GM10847 (cell line): ENCODE measurements around the gene KLHL22.

ENCODE experiments used
- POLR2A ChIP-seq: IDR thresholded peaks from 2 replicates; pipeline ENCODE4 v1.6.1; 2011; ENCODE audit not compliant: insufficient read length; ENCODE audit errors: extremely low read depth

Gene KLHL22

DNA sequence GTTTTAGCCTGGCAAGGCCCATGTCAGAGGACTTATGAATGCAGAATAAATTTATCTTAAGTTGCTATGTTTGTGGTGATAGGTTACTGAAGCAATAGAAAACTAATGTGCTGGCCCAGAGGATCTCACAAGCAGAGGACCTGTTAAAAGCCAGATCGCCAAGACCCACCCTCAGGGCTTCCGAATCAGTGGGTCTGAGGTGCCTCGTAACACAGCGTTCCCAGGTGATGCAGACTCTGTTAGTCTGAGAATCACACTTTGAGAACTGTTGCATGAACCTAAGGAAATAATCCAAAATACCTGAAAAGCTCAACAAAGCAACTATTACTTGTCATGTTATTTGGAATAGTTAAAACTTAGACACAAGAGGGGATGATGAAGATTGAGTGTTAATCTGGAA is 51.3 kb downstream of the KLHL22 start:
- TF ChIP-seq POLR2A = no peak

DNA sequence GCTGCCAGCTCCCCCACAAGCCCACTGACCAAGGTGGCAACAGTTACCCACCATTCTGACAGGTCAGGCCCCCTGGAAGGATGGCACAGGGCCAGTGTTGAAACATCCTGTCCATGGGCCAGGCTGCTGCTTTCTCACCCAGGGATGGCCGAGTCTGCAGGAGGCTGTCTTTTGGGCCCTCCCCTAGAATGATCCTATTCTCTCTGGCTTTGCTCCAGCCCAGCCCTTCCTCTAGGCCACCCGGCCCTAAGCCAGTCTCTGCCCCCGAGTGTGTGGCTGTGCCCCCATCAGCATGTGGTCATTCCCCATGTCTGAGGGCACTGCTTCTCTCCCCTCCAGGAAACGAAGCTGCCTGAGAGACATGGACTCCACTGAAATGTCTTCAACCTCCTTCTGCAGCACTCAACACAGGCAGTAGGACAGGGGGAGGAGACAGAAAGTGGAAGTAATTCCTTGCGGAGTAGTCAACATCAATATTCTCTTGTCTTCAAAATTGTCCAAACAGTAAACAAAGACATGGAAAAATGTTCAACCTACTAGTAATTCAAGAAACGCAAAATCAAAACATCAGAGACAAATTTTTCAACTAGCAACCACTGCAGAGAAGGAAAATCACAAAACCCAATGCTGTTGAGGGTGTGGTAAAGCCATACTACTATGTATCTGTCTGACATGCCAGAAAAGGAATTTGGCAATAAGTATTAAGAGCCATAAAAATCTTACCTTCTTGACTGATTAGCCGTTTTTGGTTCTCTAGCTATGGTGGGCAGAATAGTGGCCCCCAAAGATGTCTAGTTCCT is 52.9 kb downstream of the KLHL22 start:
- no peak for TF ChIP-seq POLR2A

DNA sequence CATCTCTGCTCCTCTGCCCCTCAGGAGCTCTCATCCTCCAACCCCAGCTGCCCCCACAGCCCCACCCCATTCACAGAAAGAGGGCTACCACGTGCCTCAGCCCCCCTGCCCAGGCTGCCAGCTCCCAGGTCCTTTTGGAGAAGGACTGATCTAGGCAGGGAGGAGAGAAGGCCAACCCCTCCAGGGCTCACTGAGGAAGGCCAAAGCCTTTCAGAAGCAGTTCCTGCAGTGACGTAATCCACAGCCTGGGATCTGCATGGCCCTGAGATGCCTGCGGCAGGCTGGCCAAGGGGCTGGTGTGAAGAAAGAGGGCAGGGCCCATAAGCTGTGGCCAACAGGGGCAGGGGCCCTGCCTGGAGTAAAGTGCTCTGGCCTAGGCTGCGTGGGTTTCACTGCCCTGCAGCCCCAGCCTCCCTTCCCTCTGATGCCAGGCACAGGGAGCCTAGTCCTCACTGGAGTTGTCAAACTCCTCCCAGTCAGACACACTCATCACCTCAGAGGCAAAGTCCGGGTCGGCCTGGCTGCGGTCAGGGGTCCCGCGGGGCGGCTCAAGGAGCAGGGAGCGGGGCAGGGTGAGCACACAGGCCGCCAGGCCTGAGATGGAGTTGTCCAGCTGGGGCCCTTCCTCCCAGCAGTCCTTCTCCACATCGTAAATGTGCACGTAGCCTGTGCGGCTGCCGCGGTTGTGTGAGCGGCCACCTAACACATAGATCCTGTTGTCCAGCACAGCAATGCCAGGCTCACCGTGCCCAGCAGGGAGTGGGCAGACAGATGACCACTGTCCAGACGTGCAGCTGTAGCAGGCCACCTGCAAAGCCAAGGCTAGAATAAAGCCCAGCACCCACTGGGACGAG is 53.7 kb downstream of the KLHL22 start:
- no peak for TF ChIP-seq POLR2A

DNA sequence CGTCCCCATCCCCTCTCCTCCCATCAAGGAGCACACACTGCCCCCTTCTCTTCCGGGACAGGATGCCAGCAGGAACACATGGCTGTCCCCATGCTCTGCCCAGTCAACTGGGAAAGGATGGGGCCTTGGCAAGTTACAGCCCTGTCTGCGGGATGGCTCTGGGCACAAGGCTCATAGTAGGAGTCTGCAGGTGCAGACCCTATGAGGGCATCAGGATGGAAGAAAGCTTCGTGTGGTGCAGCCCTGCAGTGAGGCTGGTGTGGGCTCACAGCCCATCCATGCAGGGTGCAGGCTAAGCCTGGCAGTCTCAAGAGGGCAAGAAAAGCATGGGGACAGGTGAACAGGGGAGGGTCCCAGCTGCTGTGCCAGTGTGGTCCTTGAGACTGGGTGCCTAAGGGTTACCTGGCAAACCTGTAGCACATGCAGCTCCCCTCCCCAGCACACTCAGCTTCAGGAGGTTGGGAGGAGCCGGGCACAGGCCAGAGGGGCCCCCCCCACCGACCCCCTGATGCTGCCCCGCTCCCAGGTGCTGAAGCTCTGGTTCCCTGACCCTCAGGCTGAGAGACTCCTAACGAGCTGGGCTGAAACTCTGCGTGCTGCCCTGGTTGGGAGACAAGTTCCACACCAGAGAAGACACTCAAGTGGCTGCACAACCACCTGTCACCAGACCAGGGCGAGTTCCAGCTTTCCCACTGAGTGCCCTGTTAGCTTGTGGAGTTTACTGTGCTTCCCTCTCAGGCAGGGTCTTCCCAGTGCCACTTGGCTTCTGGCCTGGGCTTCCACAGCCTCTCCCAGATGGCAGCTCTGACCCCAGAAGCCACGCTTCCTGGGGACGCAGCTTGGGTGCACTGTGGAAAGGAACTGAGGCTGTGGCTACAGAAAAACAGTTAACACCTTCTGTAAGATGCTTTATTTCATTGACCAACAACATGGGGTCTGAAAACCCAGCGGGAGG is 54.7 kb downstream of the KLHL22 start:
- no peak for TF ChIP-seq POLR2A

DNA sequence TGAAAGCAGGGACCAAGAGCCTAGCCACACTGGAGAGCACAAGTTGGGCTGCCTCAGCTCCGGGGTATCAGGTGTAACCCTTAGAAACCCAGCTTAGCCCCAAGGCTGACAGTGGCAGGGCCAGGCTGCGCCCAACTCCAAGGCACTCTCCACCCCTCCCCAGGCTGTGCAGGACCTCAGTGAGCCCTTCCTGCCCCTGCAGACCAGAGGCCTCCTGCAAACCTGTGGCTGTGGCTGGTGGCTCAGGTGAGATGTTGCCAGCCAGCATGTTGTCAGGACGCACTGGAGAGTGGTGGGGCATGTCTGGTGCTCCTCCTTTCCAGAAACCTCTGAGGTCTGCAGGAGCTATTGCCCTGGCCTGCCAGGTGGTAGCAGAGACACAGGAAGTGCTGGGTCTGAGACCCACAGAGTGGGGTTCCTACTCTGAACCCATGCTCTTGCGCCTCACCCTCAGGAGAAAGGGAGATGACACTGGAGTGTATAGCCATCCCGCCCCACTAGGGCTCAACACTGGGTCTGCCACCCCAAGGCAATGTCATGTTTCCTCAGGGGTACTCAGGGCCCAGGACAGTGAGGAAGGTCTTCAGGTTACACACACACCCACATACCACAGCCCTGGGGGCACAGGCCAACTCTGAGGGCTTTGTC is 55.5 kb downstream of the KLHL22 start:
- no peak for TF ChIP-seq POLR2A

DNA sequence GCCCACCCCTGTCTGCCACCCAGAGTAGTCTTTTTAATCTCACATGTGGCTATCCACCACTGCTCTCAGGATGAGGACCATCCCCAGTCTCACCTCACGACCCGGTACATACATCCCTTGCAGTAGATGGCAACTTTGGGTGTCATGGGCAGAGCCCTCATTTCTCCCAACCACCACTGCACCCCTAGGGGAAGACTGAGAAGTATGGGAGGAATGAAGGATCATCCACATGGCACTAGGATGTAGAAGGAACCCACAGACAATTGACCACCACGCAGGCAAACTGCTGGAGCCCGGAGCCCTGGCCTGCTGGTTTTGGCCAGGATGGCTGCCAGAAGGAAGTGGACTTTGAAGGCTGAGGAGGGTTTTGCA is 56.1 kb downstream of the KLHL22 start:
- TF ChIP-seq POLR2A = no peak

DNA sequence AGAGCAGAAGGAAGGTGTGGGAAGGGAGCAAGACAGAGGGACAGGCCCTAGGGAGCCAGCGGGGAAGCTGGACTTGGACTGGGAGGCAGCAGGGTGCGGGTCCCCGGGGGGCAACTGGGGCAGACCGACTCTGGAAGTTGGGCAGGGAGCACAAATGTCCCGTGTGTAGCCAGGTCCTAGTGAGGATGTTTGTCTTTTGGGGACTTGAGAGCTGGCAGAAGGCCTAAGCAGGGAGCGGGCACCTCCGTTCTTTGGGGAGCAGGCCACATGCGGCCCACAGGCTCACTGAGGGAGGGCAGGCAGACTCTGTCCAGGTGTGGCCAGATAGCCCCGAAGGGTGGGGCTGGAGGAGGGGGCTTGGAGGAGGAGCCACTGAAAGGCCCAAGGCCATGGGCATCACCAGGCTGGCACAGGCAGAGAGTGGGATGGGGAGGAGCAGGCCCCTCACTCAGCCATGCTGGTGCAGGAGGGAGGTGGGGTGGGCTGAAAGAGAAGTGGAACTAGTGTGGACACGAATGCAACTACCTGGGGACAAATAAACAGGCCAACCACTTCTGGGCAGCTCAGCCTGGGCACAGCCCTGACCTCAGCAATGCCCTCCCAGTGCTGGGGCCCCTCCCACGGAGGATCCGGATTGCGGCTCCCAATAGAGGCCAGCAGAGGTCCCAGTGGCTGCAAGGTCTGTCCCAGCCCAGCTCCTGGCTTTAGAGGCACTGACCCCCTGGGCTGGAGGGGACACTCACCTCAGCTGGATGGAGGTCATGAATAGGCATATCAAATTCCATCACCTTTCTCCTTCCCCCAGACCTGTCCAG is 56.7 kb downstream of the KLHL22 start:
- TF ChIP-seq POLR2A = no peak

DNA sequence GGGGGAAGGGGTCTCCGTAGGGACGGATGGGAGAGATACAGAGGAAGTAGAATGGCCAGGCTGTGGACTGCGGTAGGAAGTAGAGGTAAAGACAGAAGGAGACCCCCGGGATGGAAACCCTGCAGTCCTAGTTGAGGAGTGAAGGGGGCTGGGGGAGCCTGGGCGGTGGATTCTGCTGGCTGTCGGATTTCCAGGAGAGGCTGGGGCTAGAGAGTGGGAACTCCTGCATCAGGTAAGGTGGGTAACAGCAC is 57.2 kb downstream of the KLHL22 start:
- TF ChIP-seq POLR2A = no peak

DNA sequence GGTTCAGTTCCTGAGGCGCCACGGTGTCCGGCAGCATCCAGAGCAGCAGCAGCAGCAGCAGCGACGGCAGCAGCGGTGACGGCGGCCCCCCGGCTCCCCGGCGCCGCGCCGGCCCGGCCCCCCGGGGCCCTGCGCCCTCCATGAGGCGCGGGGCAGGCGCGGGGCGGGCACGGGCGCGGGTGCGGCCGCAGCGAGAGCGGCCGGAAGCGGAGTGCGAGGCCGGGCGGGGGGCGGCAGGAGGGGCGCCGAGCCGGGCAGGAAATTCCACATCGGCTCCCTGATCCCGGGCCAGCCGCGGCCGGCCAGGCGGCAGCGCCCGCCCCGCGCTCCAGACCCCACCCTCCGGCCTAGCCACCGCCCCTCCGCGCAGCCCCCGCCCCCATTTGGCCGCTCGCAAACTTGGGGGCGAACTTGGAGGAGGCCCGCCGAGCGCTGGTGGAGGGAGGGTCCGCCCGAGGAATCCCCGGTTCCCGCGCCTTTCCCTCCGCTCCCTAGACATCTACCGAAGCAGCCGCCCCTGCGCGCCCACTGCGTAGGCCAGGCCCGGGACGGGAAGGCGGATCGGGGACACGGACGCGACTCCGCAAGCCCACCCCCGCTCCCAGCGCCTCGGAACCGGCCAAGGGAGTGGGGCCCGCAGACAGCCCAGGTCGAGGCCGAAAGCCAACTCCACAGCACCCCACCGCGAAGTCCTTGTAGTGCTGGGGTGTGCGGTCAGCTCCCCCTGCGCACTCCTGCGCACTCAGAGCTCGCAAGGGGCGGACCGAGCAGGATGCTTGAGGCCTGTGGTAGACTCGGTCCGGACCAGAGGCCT is 57.8 kb downstream of the KLHL22 start, which contains the start of gene SCARF2:
Gene SCARF2, minus strand, starts transcription at position 213 of the 814 bp plus-strand sequence. Its CDS starts 71 bp downstream, at position 142.
- no peak for TF ChIP-seq POLR2A

DNA sequence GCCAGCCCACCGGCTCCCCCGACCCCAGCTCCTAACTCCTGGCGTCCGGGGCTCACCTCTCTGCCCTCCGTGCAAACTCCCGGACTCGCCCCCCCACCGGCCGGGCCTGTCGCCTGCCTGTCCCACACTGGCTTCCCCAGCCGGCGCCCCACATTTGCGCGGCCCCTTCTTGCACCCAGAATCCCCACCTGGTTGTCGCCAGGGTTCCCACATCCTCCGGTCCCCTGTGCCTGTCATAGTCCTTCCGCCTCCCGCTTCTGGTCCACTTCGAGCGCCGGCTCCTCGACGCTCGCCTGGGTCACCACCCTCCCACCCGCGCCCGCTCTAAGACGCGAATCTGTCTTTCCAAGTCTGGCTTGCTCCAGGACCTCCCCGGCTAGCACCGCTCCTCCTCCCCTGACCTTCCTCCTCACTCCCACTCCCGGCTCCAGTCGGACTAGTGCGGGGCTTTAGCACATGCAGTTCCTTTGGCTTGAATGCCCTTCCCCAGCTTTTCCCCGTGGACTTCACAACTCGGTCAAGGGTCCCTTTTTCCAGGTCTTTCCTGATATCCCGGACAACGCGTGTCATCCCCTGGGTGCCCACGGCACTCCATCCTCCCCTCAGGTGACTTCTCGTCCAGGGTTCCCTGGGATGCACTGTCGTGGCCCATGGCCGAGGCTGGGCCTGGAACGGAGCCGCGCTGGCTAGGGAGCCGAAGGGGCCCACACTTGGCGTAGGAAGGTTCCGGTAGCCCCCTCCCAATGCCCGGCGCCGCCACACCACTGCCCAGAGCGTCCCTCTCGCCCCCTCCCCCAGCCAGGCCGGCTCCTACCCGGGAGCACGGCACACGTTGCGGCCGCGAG is 58.6 kb downstream of the KLHL22 start:
- TF ChIP-seq POLR2A = no peak

DNA sequence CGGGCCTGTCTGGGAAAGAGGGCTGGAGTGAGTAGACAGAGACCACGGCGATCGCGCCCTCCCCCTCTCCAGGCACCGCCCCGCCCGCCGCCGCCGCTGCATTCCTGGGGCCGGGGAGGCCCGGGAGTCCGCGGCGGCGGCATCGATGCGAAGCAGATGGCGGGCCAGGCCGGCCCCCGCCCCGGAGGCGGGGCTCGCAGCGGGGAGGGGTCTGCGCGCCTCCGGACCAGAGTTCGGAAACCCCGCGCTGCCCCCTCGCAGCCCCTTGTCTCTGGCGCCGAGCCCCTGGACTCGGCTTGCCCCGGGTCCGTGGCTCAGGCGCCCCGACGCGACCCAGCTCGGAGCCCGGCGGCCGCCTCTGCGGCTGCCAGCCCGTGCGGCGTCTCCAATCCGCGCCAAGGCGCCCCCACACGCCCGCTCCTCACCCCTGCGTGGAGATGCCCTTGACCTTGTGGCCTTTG is 59.3 kb downstream of the KLHL22 start:
- TF ChIP-seq POLR2A = no peak
